CD8-positive, alpha-beta memory T cell (primary cell): Measurements from ENCODE around the gene LGALS1. TPM values are rescaled to one million over a fixed set of nuclear protein-coding genes. Genes with fewer than 3 reads are reported as not detected.
A peak's percentile ranks its signal among the peaks of the same experiment; 100 is the strongest.
"Not testable (repeated sequence)": the region's sequence is repeated elsewhere in the genome, so short reads cannot be mapped to it uniquely, and the experiment has no call there.

Experiments
- CTCF ChIA-PET: fragments of 350-600 bp; sonication (Branson Sonifier 250); formaldehyde crosslinking; loops from one replicate; lab custom pipeline; 2021; ENCODE audit warnings: antibody characterized with exemption; lab: Charles Lee
- POLR2A ChIA-PET: fragments of 350-600 bp; sonication (Branson Sonifier 250); formaldehyde crosslinking; loops from one replicate; lab custom pipeline; 2021; ENCODE audit warnings: antibody characterized with exemption; lab: Charles Lee
- DNase-seq, 5 donors: peaks; one replicate each; pipeline versions ENCODE4 v3.0.0 to v3.0.0-alpha.2; 2020 to 2022; ENCODE audit warnings: mixed read lengths in 1 of 5
- H3K27ac ChIP-seq: one replicate; pipeline ENCODE4 v1.7.0; 2013; ENCODE audit warnings: low read depth, mild to moderate bottlenecking, low read length, moderate library complexity
- H3K27me3 ChIP-seq: 2 replicates; pipeline ENCODE4 v1.7.0; 2013; ENCODE audit warnings: low read length, mild to moderate bottlenecking; ENCODE audit not compliant: insufficient read depth, poor library complexity, severe bottlenecking
- H3K36me3 ChIP-seq: 2 replicates; pipeline ENCODE4 v1.7.0; 2013; ENCODE audit warnings: mild to moderate bottlenecking, low read length, moderate library complexity; ENCODE audit not compliant: insufficient read depth
- H3K4me1 ChIP-seq: 2 replicates; pipeline ENCODE4 v1.7.0; 2013; ENCODE audit warnings: mild to moderate bottlenecking, low read length, moderate library complexity; ENCODE audit not compliant: insufficient read depth
- H3K4me3 ChIP-seq: 2 replicates; pipeline ENCODE4 v1.7.0; 2013; ENCODE audit warnings: mild to moderate bottlenecking, low read length
- H3K9me3 ChIP-seq: 2 replicates; pipeline ENCODE4 v1.7.0; 2013; ENCODE audit warnings: mild to moderate bottlenecking, low read length
- H3K27ac Mint-ChIP-seq, 8 donors: one replicate each; pipeline ENCODE4 v1.8.0; 2020 to 2021; ENCODE audit warnings: mixed read lengths in 8 of 8, mild to moderate bottlenecking in 6 of 8, inconsistent platforms in 3 of 8, moderate library complexity in 3 of 8
- H3K27me3 Mint-ChIP-seq, 2 donors: one replicate each; pipeline ENCODE4 v1.8.0; 2020 to 2021; ENCODE audit warnings: mixed read lengths in 2 of 2, mild to moderate bottlenecking in 1 of 2, moderate library complexity in 1 of 2
- H3K36me3 Mint-ChIP-seq, 3 donors: one replicate each; pipeline ENCODE4 v1.8.0; 2020 to 2021; ENCODE audit warnings: mixed read lengths in 3 of 3, inconsistent platforms in 1 of 3, mild to moderate bottlenecking in 1 of 3
- H3K4me1 Mint-ChIP-seq, 3 donors: one replicate each; pipeline ENCODE4 v1.8.0; 2020 to 2021; ENCODE audit warnings: mixed read lengths in 3 of 3, inconsistent platforms in 1 of 3, mild to moderate bottlenecking in 1 of 3
- H3K4me3 Mint-ChIP-seq, 7 donors: one replicate each; pipeline ENCODE4 v1.8.0; 2020 to 2021; ENCODE audit warnings: mixed read lengths in 7 of 7, mild to moderate bottlenecking in 6 of 7, moderate library complexity in 4 of 7, inconsistent platforms in 2 of 7
- H3K9me3 Mint-ChIP-seq, 5 donors: one replicate each; pipeline ENCODE4 v1.8.0; 2020 to 2022; ENCODE audit warnings: mixed read lengths in 5 of 5, mild to moderate bottlenecking in 3 of 5, moderate library complexity in 2 of 5, inconsistent platforms in 1 of 5
- polyA plus RNA-seq: library from polyadenylated mRNA; unstranded; fragments of 300-500 nt; fragmentation: Illumina TruSeq; gene quantifications from one replicate; pipeline ENCODE4 v1.2.3, GENCODE V29; 2021
- total RNA-seq, 2 experiments: library from RNA; stranded (reverse); gene quantifications; one replicate each; pipeline ENCODE4 v1.2.3, GENCODE V29; 2021

Gene LGALS1
- total and polyA plus RNA-seq, 3 experiments from 2014 or later, result 182 to 223 (median 204) TPM

- Histone ChIP-seq H3K4me3 (no peak overlapping the region), H3K27ac (no peak overlapping the region), H3K27me3 (no peaks in the 10 kb centered on the region), H3K9me3 (no peaks in the 10 kb centered on the region), H3K4me1 (peaks cover 14% of the 10 kb centered on the region), H3K36me3 (peaks cover 39% of the 10 kb centered on the region)
- Mint-ChIP-seq H3K4me3 (peak overlapping the region in 1 of 7 donors; percentile 50), H3K4me1 (peaks cover 25 to 30% (median 29%) of the 10 kb centered on the region in 3 donors), H3K27me3 (no peaks in the 10 kb centered on the region), H3K9me3 (no peaks in the 10 kb centered on the region), H3K27ac (no peak overlapping the region), H3K36me3 (peaks cover 7 to 75% (median 11%) of the 10 kb centered on the region in 3 donors)
- DNase-seq, result no peak
- POLR2A ChIA-PET, result interaction anchor here (1.1 kb wide), 1 partner anchor 33 kb away, joined by 4 read pairs; the partner anchor contains the start of gene PDXP
- CTCF ChIA-PET, result no interaction called here
These were observed 15.6 kb downstream of the LGALS1 start for GRCh38 chr22:37690901-37691504.

- Mint-ChIP-seq H3K27ac (peak overlapping the region in 2 of 8 donors; percentile 42 to 80), H3K4me3 (no peak overlapping the region), H3K4me1 (peaks cover 16 to 22% (median 19%) of the 10 kb centered on the region in 3 donors), H3K9me3 (no peaks in the 10 kb centered on the region), H3K36me3 (peaks cover 7 to 64% (median 11%) of the 10 kb centered on the region in 3 donors), H3K27me3 (no peaks in the 10 kb centered on the region)
- POLR2A ChIA-PET, result no interaction called here
- Histone ChIP-seq H3K27ac (no peak overlapping the region), H3K4me3 (no peak overlapping the region), H3K27me3 (no peaks in the 10 kb centered on the region), H3K36me3 (peaks cover 39% of the 10 kb centered on the region), H3K9me3 (no peaks in the 10 kb centered on the region), H3K4me1 (peaks cover 7% of the 10 kb centered on the region)
- CTCF ChIA-PET, result interaction anchor here (0.9 kb wide), 1 partner anchor 86 kb away, joined by 4 read pairs; no protein-coding TSS in a partner anchor
- no peak for DNase-seq
These were observed 17.3 kb downstream of the LGALS1 start for GRCh38 chr22:37692627-37693285.

GRCh38 chr22:37694131-37694530 is 18.7 kb downstream of the LGALS1 start:
- H3K4me3 Mint-ChIP-seq, H3K9me3 ChIP-seq, H3K27ac ChIP-seq, H3K4me1 ChIP-seq, H3K4me3 ChIP-seq, H3K27me3 ChIP-seq, H3K27me3 Mint-ChIP-seq, DNase-seq, H3K27ac Mint-ChIP-seq, H3K9me3 Mint-ChIP-seq, POLR2A ChIA-PET: not testable (repeated sequence)
- peaks cover 8 to 13% (median 11%) of the 10 kb centered on the region in 3 donors for H3K4me1 Mint-ChIP-seq
- CTCF ChIA-PET, result interaction anchor here (0.9 to 1.0 kb wide), 2 partner anchors 51 to 87 kb away, joined by 4 read pairs; no protein-coding TSS in a partner anchor
- H3K36me3 ChIP-seq, result peaks cover 27% of the 10 kb centered on the region
- peaks cover 7 to 54% (median 11%) of the 10 kb centered on the region in 3 donors for H3K36me3 Mint-ChIP-seq

- H3K27me3 ChIP-seq, H3K9me3 Mint-ChIP-seq, H3K27me3 Mint-ChIP-seq, H3K4me1 ChIP-seq, DNase-seq, POLR2A ChIA-PET, CTCF ChIA-PET, H3K27ac ChIP-seq, H3K9me3 ChIP-seq, H3K4me3 ChIP-seq: not testable (repeated sequence)
- Mint-ChIP-seq H3K4me3 (peak overlapping the region in 2 of 7 donors; percentile 26 to 38), H3K27ac (peak overlapping the region in 1 of 8 donors; percentile 35), H3K36me3 (peaks cover 7 to 39% (median 11%) of the 10 kb centered on the region in 3 donors), H3K4me1 (peaks cover 8 to 13% (median 11%) of the 10 kb centered on the region in 3 donors)
- H3K36me3 ChIP-seq, result peaks cover 12% of the 10 kb centered on the region
These were observed 20.8 kb downstream of the LGALS1 start for GRCh38 chr22:37696260-37696656.

- DNase-seq, result peak; percentile 55 to 88 (median 59)
- Mint-ChIP-seq H3K4me1 (peaks cover 8 to 13% (median 11%) of the 10 kb centered on the region in 3 donors), H3K27ac (peak within 1 kb of the TSS in 3 of 8 donors; percentile 0 to 35 (median 22)), H3K4me3 (peak within 1 kb of the TSS in 2 of 7 donors; percentile 26 to 38), H3K9me3 (no peaks in the 10 kb centered on the region), H3K27me3 (no peaks in the 10 kb centered on the region), H3K36me3 (peaks cover 7 to 35% (median 13%) of the 10 kb centered on the region in 3 donors)
- no peaks in the 10 kb centered on the region for H3K27me3 ChIP-seq
- H3K4me1 ChIP-seq, result peaks cover 7% of the 10 kb centered on the region
- no peaks in the 10 kb centered on the region for H3K9me3 ChIP-seq
- no peak within 1 kb of the TSS for H3K27ac ChIP-seq
- peaks cover 6% of the 10 kb centered on the region for H3K36me3 ChIP-seq
- no peak within 1 kb of the TSS for H3K4me3 ChIP-seq
- POLR2A ChIA-PET, result no interaction called here
- CTCF ChIA-PET, result interaction anchor here (1.6 kb wide), 2 partner anchors 11 to 53 kb away, joined by 3 to 4 read pairs; partner anchors contain the start of gene NOL12
These were observed 21.5 kb downstream of the LGALS1 start, which contains the start of gene TRIOBP for GRCh38 chr22:37696657-37697537. TRIOBP (plus strand) TSS chr22:37697048; CDS start chr22:37701366, 4,318 bp downstream.

- Mint-ChIP-seq H3K4me3 (no peak overlapping the region), H3K4me1 (peaks cover 8 to 13% (median 11%) of the 10 kb centered on the region in 3 donors), H3K27me3 (no peaks in the 10 kb centered on the region), H3K27ac (no peak overlapping the region), H3K36me3 (peaks cover 7 to 29% (median 11%) of the 10 kb centered on the region in 3 donors), H3K9me3 (no peaks in the 10 kb centered on the region)
- Histone ChIP-seq H3K4me3 (no peak overlapping the region), H3K36me3 (peaks cover 3% of the 10 kb centered on the region), H3K27me3 (no peaks in the 10 kb centered on the region), H3K4me1 (peaks cover 7% of the 10 kb centered on the region), H3K27ac (no peak overlapping the region), H3K9me3 (no peaks in the 10 kb centered on the region)
- ChIA-PET CTCF (interaction anchor here (1.6 kb wide), 2 partner anchors 12 to 54 kb away, joined by 3 to 4 read pairs; partner anchors contain the start of gene NOL12), POLR2A (interaction anchor here (0.6 kb wide), 3 partner anchors 10 to 91 kb away, joined by 4 read pairs; no protein-coding TSS in a partner anchor)
- no peak for DNase-seq
These were observed 22.1 kb downstream of the LGALS1 start for GRCh38 chr22:37697538-37697835.

GRCh38 chr22:37701141-37701786 is 25.8 kb downstream of the LGALS1 start:
- Mint-ChIP-seq H3K4me1 (peaks cover 2 to 8% (median 4%) of the 10 kb centered on the region in 3 donors), H3K27ac (peak overlapping the region in 1 of 8 donors; percentile 72), H3K27me3 (peaks cover 0 to 1% of the 10 kb centered on the region in 2 donors), H3K4me3 (no peak overlapping the region), H3K36me3 (peaks cover 0 to 20% (median 13%) of the 10 kb centered on the region in 3 donors), H3K9me3 (no peaks in the 10 kb centered on the region)
- ChIA-PET POLR2A (no interaction called here), CTCF (no interaction called here)
- Histone ChIP-seq H3K36me3 (no peaks in the 10 kb centered on the region), H3K27ac (no peak overlapping the region), H3K4me1 (peaks cover 1% of the 10 kb centered on the region), H3K27me3 (no peaks in the 10 kb centered on the region), H3K9me3 (no peaks in the 10 kb centered on the region), H3K4me3 (no peak overlapping the region)
- no peak for DNase-seq
